Hindlimb muscle (tissue), 1 donor: ENCODE measurements around the gene GRID1. TPM values are rescaled to one million over a fixed set of nuclear protein-coding genes. Genes with fewer than 3 reads are reported as not detected.
"Not testable (repeated sequence)": the region's sequence is repeated elsewhere in the genome, so short reads cannot be mapped to it uniquely, and the experiment has no call there.

Experiments
- DNase-seq: peaks from one replicate; pipeline ENCODE4 v3.0.0-alpha.2; 2013
- polyA plus RNA-seq: library from polyadenylated mRNA; unstranded; fragments of 120-200 nt; gene quantifications from one replicate; pipeline ENCODE4 v1.2.1, GENCODE V29; 2013; ENCODE audit not compliant: insufficient read length

Gene GRID1
- polyA plus RNA-seq, 1 donor: 3.0 TPM

GRCh38 chr10:86250399-86250798 is 116.2 kb downstream of the GRID1 start:
- DNase-seq: no peak

DNA sequence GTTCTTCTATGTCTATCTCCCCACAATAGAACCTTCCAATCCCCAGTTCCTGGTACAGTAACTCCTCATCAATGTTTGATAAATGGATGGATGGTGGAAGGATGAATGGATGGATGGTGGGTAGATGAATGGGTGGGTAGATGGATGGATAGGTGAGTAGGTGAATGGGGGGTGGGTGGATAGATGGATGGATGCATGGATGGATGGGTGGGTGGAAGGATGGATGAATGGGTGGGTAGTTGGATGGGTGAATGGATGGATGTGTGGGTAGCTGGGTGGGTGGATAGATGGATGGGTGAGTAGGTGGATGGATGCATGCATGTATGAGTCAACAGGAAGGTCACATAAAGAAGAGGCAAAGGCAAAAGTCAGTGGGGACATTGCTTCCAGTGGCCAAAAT is 116.8 kb downstream of the GRID1 start:
- no peak for DNase-seq

GRCh38 chr10:86248062-86248461 is 118.5 kb downstream of the GRID1 start:
- no peak for DNase-seq

GRCh38 chr10:86247588-86247987 is 119.0 kb downstream of the GRID1 start:
- DNase-seq: no peak

- DNase-seq: no peak
These were observed 119.5 kb downstream of the GRID1 start for GRCh38 chr10:86247073-86247472.

- DNase-seq: no peak
These were observed 120.2 kb downstream of the GRID1 start for GRCh38 chr10:86246279-86246940.

DNA sequence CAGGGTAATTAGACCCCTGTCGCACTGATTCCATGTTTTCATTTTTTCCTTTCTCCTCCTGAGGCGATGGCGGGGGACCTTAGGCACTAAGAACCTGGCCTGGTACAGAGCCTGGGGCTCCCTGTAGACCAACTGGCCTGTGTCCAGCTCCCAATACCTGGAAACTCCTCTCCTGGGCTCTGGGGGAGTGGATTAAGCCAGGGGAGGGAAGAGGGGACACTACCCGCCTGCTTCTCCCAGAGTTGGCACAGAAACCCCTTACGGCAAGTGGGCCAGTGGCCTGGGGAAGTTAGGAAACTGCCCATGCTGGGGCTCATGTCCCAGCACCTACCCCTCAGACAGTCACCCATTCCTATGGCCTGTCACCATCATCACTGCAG is 121.6 kb downstream of the GRID1 start:
- DNase-seq: no peak

- no peak for DNase-seq
These were observed 122.1 kb downstream of the GRID1 start for GRCh38 chr10:86244297-86245014.

DNA sequence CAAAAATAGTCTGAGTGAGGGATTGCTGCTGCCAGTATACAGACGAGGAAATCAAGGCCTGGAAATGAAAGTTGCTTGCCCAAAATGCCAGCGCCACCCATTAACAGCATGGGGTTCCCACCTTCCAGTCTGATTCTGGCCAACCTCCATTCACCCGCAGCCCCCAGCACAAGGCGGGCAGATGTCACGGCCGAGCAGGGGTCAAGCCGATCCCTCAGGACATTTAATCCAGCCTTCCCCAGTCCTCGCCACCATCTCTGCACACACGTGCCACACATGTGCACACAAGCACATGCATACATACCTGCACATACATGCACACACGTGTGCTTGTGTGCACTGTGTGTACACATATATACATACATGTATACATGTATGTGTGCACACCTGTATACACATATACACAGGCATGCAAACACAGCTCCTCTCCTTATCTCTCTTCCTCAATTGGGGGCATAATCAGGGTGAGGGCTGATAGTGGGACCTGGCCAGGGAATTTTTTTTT is 122.9 kb downstream of the GRID1 start:
- no peak for DNase-seq

DNA sequence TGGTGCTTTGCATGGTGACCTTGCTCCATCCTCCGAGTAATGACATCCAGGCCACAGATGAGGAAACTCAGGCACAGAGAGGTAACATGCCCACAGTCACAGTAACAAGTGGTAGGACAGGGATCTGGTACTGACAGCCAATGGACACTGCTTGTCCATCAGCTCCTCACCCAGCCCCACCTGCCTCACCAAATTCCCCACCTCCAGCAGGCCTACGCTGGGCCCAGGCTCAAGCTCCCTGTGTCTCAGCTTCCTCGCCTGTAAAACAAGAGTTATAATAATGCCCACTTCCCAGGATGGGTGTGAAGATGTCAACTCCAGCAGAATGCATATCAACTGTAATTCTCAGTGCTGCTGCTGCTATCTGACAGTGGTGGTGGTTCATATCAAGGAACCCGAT is 123.8 kb downstream of the GRID1 start:
- DNase-seq: no peak

DNA sequence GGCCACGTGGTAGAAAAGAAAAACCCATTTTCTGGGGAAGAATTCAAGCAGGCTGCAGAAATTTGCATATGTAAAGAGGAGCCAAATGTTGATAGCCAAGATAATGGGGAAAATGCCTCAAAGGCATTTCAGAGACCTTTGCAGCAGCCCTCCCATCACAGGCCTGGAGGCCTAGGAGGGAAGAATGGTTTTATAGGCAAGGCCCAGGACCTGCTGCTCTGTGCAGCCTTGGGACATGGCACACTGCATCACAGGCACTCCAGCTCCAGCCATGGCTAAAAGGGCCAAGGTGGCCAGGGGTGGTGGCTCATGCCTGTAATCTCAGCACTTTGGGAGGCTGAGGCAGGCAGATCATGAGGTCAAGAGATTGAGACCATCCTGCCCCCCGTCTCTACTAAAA is 128.5 kb downstream of the GRID1 start:
- DNase-seq: not testable (repeated sequence)

GRCh38 chr10:86234541-86235270 is 131.9 kb downstream of the GRID1 start:
- DNase-seq: no peak

DNA sequence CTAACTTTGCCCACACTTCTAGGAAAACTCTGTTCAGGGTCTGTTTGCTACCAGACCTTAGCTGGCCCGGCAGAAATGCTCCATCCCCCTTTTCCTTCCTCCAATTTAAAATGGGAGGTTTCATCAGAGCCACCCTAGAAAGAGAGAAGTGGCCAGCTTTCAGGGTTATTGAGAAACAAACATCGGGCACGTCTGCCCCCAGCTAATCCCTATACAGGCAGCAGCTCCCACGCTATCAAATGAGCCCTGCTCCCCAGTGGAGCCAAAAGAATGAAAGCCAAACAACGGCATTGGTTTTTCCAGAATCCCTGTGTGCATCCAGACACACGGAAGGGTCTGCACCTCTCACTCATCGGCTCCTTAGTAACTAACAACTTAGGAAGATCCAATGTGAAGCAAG is 132.5 kb downstream of the GRID1 start:
- DNase-seq: no peak

- DNase-seq: no peak
These were observed 133.5 kb downstream of the GRID1 start for GRCh38 chr10:86233131-86233530.

DNA sequence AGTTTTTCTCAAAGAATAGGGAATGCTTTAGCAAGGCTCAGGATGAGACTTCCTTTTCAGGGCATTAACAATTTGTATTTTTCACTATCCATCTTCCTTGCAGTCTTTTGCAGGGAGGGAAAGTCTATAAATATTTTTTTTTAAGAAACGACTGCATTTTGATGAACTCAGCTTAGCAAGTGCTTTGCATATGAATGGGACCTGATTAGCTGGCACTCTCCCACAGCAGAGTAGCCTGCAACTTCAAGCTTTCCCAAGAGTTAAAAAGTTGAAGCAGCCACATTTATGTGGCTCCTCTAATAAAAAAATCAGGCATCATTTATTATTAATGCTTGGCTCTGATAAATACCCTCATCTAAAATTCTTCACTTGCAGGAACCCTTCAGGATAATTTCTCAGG is 134.0 kb downstream of the GRID1 start:
- DNase-seq: no peak

GRCh38 chr10:86231796-86232560 is 134.6 kb downstream of the GRID1 start:
- no peak for DNase-seq

- no peak for DNase-seq
These were observed 135.9 kb downstream of the GRID1 start for GRCh38 chr10:86230557-86231180.

- DNase-seq: no peak
These were observed 136.6 kb downstream of the GRID1 start for GRCh38 chr10:86229811-86230556.

DNA sequence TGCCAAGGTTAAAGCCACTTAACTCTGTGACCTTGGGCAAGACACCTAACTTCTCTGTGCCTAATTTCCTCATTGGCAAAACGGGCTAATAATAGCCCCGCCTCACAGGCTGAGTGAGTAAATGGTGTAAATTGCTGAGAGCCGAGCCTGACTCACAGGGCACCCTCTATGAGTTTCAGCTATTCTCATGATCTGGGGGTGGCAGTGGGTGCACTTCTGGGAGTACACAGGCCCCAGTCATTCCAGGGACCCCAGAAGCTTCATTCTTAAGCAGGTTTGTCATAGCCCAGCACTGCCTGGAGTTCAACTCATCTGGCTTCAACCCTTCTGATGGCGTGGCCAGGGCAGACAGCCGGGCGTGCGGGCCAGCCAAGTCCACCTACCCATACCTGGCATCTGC is 137.2 kb downstream of the GRID1 start:
- no peak for DNase-seq

- no peak for DNase-seq
These were observed 138.9 kb downstream of the GRID1 start for GRCh38 chr10:86227501-86228258.

- no peak for DNase-seq
These were observed 139.8 kb downstream of the GRID1 start for GRCh38 chr10:86226781-86227201.
